GM12872 (cell line): Measurements from ENCODE around the gene KCNQ1.

Experiments
- CTCF ChIP-seq: IDR thresholded peaks from 3 replicates; pipeline ENCODE4 v1.5.1; 2011; ENCODE audit warnings: low read depth, mild to moderate bottlenecking, low read length, moderate library complexity; ENCODE audit not compliant: insufficient read depth

Gene KCNQ1

GRCh38 chr11:2480874-2481220 lies 36.0 kb downstream of the KCNQ1 start:
- TF ChIP-seq CTCF: no peak

- TF ChIP-seq CTCF: no peak
These were observed 36.4 kb downstream of the KCNQ1 start for GRCh38 chr11:2481253-2481652.

- no peak for TF ChIP-seq CTCF
These were observed 37.4 kb downstream of the KCNQ1 start for GRCh38 chr11:2482204-2482603.

- no peak for TF ChIP-seq CTCF
These were observed 37.9 kb downstream of the KCNQ1 start for GRCh38 chr11:2482745-2483144.

- TF ChIP-seq CTCF: no peak
These were observed 38.6 kb downstream of the KCNQ1 start for GRCh38 chr11:2483426-2483825.

- TF ChIP-seq CTCF: no peak
These were observed 39.8 kb downstream of the KCNQ1 start for GRCh38 chr11:2484576-2485125.

GRCh38 chr11:2488004-2488403 lies 43.2 kb downstream of the KCNQ1 start:
- TF ChIP-seq CTCF: no peak

- TF ChIP-seq CTCF: no peak
These were observed 44.3 kb downstream of the KCNQ1 start for GRCh38 chr11:2489083-2489482.
